Measurements from ENCODE around the gene ABCC11.

DNA sequence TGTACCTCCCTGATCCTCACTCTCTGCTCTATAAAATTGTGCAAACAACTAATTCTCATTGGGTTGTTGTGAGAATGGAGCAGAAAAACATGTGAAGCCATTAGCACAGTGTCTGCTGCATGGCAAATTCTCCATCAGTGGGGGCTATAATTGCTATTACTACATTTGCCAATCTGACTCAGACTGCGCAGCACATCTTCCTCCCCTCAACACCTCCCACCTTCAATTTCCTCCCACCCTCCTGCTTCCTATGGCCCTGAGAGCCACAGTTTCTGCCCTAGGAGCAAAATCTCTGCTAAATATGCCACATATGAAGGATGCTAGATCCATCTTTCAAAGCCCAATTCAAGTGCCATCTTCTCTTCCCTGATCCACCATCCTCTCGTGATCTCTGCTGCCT, 128.5 kb downstream of the ABCC11 start:
- TF ChIP-seq, protein P1, sequence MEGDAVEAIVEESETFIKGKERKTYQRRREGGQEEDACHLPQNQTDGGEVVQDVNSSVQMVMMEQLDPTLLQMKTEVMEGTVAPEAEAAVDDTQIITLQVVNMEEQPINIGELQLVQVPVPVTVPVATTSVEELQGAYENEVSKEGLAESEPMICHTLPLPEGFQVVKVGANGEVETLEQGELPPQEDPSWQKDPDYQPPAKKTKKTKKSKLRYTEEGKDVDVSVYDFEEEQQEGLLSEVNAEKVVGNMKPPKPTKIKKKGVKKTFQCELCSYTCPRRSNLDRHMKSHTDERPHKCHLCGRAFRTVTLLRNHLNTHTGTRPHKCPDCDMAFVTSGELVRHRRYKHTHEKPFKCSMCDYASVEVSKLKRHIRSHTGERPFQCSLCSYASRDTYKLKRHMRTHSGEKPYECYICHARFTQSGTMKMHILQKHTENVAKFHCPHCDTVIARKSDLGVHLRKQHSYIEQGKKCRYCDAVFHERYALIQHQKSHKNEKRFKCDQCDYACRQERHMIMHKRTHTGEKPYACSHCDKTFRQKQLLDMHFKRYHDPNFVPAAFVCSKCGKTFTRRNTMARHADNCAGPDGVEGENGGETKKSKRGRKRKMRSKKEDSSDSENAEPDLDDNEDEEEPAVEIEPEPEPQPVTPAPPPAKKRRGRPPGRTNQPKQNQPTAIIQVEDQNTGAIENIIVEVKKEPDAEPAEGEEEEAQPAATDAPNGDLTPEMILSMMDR (conservative IDR thresholded peaks at IDR 0.05): no peak
- TF ChIP-seq ZFX (IDR thresholded peaks at IDR 0.05): no peak
